Activated T-cell treated with anti-CD3 and anti-CD28 coated beads for 4 hours (primary cell): Measurements from ENCODE around the gene SORBS2.
"Not testable (repeated sequence)": the region's sequence is repeated elsewhere in the genome, so short reads cannot be mapped to it uniquely, and the experiment has no call there.

ENCODE experiments used
- DNase-seq: peaks from one replicate; pipeline ENCODE4 v3.0.0-alpha.2; 2020

Gene SORBS2

GRCh38 chr4:185710487-185710995 is 101.5 kb downstream of the SORBS2 start:
- DNase-seq: no peak

GRCh38 chr4:185709802-185710486 is 102.0 kb downstream of the SORBS2 start:
- no peak for DNase-seq

GRCh38 chr4:185708348-185708747 is 103.6 kb downstream of the SORBS2 start:
- DNase-seq: no peak

- not testable (repeated sequence) for DNase-seq
These were observed 104.4 kb downstream of the SORBS2 start for GRCh38 chr4:185707622-185708021.

GRCh38 chr4:185702147-185702663 is 109.8 kb downstream of the SORBS2 start:
- no peak for DNase-seq

- DNase-seq: no peak
These were observed 111.4 kb downstream of the SORBS2 start for GRCh38 chr4:185700630-185701029.

GRCh38 chr4:185700048-185700447 is 111.9 kb downstream of the SORBS2 start:
- no peak for DNase-seq

- DNase-seq: no peak
These were observed 114.5 kb downstream of the SORBS2 start for GRCh38 chr4:185697488-185697887.

- no peak for DNase-seq
These were observed 116.3 kb downstream of the SORBS2 start for GRCh38 chr4:185695743-185696142.

GRCh38 chr4:185693548-185694215 is 118.3 kb downstream of the SORBS2 start:
- no peak for DNase-seq

- no peak for DNase-seq
These were observed 122.6 kb downstream of the SORBS2 start for GRCh38 chr4:185689407-185689806.

GRCh38 chr4:185685804-185686203 is 126.2 kb downstream of the SORBS2 start:
- DNase-seq: no peak

- no peak for DNase-seq
These were observed 128.1 kb downstream of the SORBS2 start for GRCh38 chr4:185683896-185684295.

GRCh38 chr4:185683222-185683621 is 128.8 kb downstream of the SORBS2 start:
- DNase-seq: no peak

- no peak for DNase-seq
These were observed 129.8 kb downstream of the SORBS2 start for GRCh38 chr4:185682236-185682635.

- no peak for DNase-seq
These were observed 130.4 kb downstream of the SORBS2 start for GRCh38 chr4:185681604-185682003.

GRCh38 chr4:185680617-185681016 is 131.4 kb downstream of the SORBS2 start:
- DNase-seq: no peak

- no peak for DNase-seq
These were observed 132.5 kb downstream of the SORBS2 start for GRCh38 chr4:185679523-185679922.

- no peak for DNase-seq
These were observed 134.2 kb downstream of the SORBS2 start for GRCh38 chr4:185677637-185678314.

- no peak for DNase-seq
These were observed 139.4 kb downstream of the SORBS2 start for GRCh38 chr4:185672618-185673017.

- DNase-seq: no peak
These were observed 139.8 kb downstream of the SORBS2 start for GRCh38 chr4:185672151-185672550.

GRCh38 chr4:185671496-185671895 is 140.5 kb downstream of the SORBS2 start:
- DNase-seq: no peak

- no peak for DNase-seq
These were observed 140.9 kb downstream of the SORBS2 start for GRCh38 chr4:185671066-185671465.

- DNase-seq: no peak
These were observed 142.7 kb downstream of the SORBS2 start for GRCh38 chr4:185669288-185669687.
